ENCODE results near the gene OR51F1. TPM values are rescaled to one million over a fixed set of nuclear protein-coding genes. Genes with fewer than 3 reads are reported as not detected.
"Not testable (repeated sequence)": the region's sequence is repeated elsewhere in the genome, so short reads cannot be mapped to it uniquely, and the experiment has no call there.

Gene OR51F1
- total and polyA plus RNA-seq, 2 donors (not counting 1 experiment from before 2014, with no cell fraction given) = not detected

DNA sequence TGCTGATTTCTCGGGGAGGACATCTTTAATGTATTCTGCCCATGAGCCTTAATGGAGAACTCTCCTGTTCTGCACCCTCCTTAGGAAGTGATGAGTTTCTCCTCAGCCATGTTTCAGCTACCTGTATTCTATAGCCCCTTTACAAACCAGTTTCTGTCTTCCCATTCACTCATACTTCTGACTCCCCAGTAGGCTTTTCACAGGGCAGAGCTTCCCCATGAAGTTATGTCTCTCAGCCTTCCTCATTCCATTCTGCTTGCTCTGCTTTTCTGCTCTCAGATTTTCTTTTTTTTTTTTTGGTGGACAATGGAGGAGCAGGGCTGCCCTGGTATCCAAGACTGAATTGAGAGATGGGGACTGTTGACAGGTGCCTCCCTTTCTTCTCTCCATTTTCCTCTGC lies 38.7 kb upstream of the OR51F1 start:
- POLR2A ChIA-PET = no interaction called here
- no peaks in the 10 kb centered on the region for H3K79me2 ChIP-seq (ENCODE audit: control insufficient read depth, insufficient read depth, low read length)
- H3K9ac ChIP-seq (ENCODE audit: low read length) = no peak overlapping the region
- H4K20me1 ChIP-seq (ENCODE audit: control insufficient read depth, insufficient read depth, low read length, poor library complexity, severe bottlenecking) = no peaks in the 10 kb centered on the region
- intact Hi-C loops (cut with micrococcal nuclease) = no loop called here
- no peak overlapping the region for H3K4me2 ChIP-seq (replicated peaks; ENCODE audit: low read depth, low read length, poor library complexity, severe bottlenecking)
- H2AFZ ChIP-seq (ENCODE audit: insufficient read depth, low read depth, low read length, poor library complexity, severe bottlenecking) = no peak overlapping the region
- H3K4me3 Mint-ChIP-seq = no peak overlapping the region
- no peak overlapping the region for H3K27ac ChIP-seq (ENCODE audit: low read length in 2 of 2)
- no peaks in the 10 kb centered on the region for H3K4me1 ChIP-seq (ENCODE audit: control insufficient read depth in 2 of 2, insufficient read depth in 2 of 2, low read length in 2 of 2)
- H3K27me3 ChIP-seq (replicated peaks in 1 of 4; ENCODE audit: control extremely low read depth in 1 of 4, control insufficient read depth in 3 of 4, insufficient read depth in 4 of 4, low read length in 3 of 4) = no peaks in the 10 kb centered on the region
- DNase-seq (no peak), ATAC-seq (ENCODE audit: low read depth) (no peak)
- CTCF ChIA-PET = no interaction called here
- no peaks in the 10 kb centered on the region for H3K9me3 ChIP-seq (ENCODE audit: control extremely low read depth in 1 of 3, control insufficient read depth in 2 of 3, insufficient read depth in 1 of 3, low read length in 2 of 3)
- H3K4me1 Mint-ChIP-seq = no peaks in the 10 kb centered on the region
- no peaks in the 10 kb centered on the region for H3K36me3 ChIP-seq (replicated peaks in 1 of 2; ENCODE audit: control extremely low read depth in 1 of 2, control insufficient read depth in 1 of 2, extremely low read depth in 1 of 2, insufficient read depth in 2 of 2, low read length in 1 of 2)
- H3K27ac Mint-ChIP-seq = no peak overlapping the region
- TF ChIP-seq EZH2 (IDR thresholded peaks at IDR 0.05; ENCODE audit: borderline replicate concordance, insufficient read depth, low read depth, low read length, poor library complexity, severe bottlenecking) = no peak
- TF ChIP-seq, protein P1, sequence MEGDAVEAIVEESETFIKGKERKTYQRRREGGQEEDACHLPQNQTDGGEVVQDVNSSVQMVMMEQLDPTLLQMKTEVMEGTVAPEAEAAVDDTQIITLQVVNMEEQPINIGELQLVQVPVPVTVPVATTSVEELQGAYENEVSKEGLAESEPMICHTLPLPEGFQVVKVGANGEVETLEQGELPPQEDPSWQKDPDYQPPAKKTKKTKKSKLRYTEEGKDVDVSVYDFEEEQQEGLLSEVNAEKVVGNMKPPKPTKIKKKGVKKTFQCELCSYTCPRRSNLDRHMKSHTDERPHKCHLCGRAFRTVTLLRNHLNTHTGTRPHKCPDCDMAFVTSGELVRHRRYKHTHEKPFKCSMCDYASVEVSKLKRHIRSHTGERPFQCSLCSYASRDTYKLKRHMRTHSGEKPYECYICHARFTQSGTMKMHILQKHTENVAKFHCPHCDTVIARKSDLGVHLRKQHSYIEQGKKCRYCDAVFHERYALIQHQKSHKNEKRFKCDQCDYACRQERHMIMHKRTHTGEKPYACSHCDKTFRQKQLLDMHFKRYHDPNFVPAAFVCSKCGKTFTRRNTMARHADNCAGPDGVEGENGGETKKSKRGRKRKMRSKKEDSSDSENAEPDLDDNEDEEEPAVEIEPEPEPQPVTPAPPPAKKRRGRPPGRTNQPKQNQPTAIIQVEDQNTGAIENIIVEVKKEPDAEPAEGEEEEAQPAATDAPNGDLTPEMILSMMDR (IDR thresholded peaks at IDR 0.05) = no peak
- peaks cover 5% of the 10 kb centered on the region for H3K27me3 Mint-ChIP-seq
- 100% methylated on average over 1 of the region's 1 CpG for WGBS (ENCODE audit: insufficient coverage)
- H3K9me3 Mint-ChIP-seq (ENCODE audit: insufficient read depth) = peaks cover 2% of the 10 kb centered on the region
- H3K4me3 ChIP-seq (ENCODE audit: control extremely low read depth in 1 of 5, extremely low read depth in 1 of 5, insufficient read depth in 1 of 5, low read depth in 2 of 5, low read length in 4 of 5) = no peak overlapping the region

DNA sequence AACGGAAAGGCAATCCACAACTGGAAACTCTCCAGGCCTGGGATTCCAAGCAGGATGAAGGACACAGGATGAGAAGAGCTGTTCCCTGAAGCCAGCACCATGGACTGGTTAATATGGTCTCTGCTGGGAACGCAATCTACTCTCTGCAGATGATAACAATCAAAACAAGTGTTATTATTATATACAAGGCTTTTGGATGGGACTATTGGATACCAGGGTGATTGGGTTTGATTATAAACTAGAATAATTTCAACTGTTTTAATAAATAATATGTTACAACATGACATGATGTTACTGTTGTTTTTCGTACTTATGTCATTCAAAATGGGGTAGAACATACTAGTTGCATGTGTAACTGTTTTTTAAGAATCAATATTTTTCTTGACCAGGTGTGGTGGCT lies 34.5 kb upstream of the OR51F1 start, which contains the start of gene OR52R1:
Gene OR52R1, minus strand, starts transcription at position 101 of the 400 bp plus-strand sequence. Its CDS starts 0 bp downstream, at position 101.
- POLR2A ChIA-PET = no interaction called here
- 100% methylated on average over 1 of the region's 3 CpGs for WGBS (ENCODE audit: insufficient coverage)

DNA sequence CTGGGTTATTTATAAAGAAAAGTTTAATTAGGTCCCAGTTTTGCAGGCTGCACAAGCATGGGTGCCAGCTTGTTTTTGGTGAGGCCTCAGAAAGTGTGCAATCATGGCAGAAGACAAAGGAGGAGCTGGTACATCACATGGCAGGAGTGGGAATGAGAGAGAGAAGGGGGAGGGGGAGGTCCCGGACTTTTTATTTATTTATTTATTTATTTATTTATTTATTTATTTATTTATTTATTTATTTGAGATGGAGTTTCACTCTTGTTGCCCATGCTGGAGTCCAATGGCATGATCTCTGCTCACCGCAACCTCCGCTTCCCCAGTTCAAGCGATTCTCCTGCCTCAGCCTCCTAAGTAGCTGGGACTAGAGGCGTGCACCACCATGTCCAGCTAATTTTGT lies 31.6 kb upstream of the OR51F1 start:
- H3K36me3 ChIP-seq (replicated peaks in 1 of 2; ENCODE audit: control extremely low read depth in 1 of 2, control insufficient read depth in 1 of 2, extremely low read depth in 1 of 2, insufficient read depth in 2 of 2, low read length in 1 of 2); H2AFZ ChIP-seq (ENCODE audit: insufficient read depth, low read depth, low read length, poor library complexity, severe bottlenecking); H3K27me3 ChIP-seq (replicated peaks in 1 of 4; ENCODE audit: control extremely low read depth in 1 of 4, control insufficient read depth in 3 of 4, insufficient read depth in 4 of 4, low read length in 3 of 4); ATAC-seq (ENCODE audit: low read depth); H3K4me3 Mint-ChIP-seq; H3K9me3 ChIP-seq (ENCODE audit: control extremely low read depth in 1 of 3, control insufficient read depth in 2 of 3, insufficient read depth in 1 of 3, low read length in 2 of 3); POLR2A ChIA-PET; H3K27ac ChIP-seq (ENCODE audit: low read length in 2 of 2); H3K4me3 ChIP-seq (ENCODE audit: control extremely low read depth in 1 of 5, extremely low read depth in 1 of 5, insufficient read depth in 1 of 5, low read depth in 2 of 5, low read length in 4 of 5); DNase-seq; H3K4me1 ChIP-seq (ENCODE audit: control insufficient read depth in 2 of 2, insufficient read depth in 2 of 2, low read length in 2 of 2); intact Hi-C loops (cut with micrococcal nuclease); H3K79me2 ChIP-seq (ENCODE audit: control insufficient read depth, insufficient read depth, low read length); H3K27ac Mint-ChIP-seq; H3K9me3 Mint-ChIP-seq (ENCODE audit: insufficient read depth); H3K9ac ChIP-seq (ENCODE audit: low read length); H4K20me1 ChIP-seq (ENCODE audit: control insufficient read depth, insufficient read depth, low read length, poor library complexity, severe bottlenecking); H3K4me1 Mint-ChIP-seq; CTCF ChIA-PET; H3K4me2 ChIP-seq (replicated peaks; ENCODE audit: low read depth, low read length, poor library complexity, severe bottlenecking); H3K27me3 Mint-ChIP-seq: not testable (repeated sequence)
- WGBS (ENCODE audit: insufficient coverage) = 100% methylated on average over 4 of the region's 5 CpGs

More for the DNA sequence above, 34.5 kb upstream of the OR51F1 start, which contains the start of gene OR52R1:
- Histone ChIP-seq H3K9ac (ENCODE audit: low read length) (no peak within 1 kb of the TSS), H4K20me1 (ENCODE audit: control insufficient read depth, insufficient read depth, low read length, poor library complexity, severe bottlenecking) (no peaks in the 10 kb centered on the region), H2AFZ (ENCODE audit: insufficient read depth, low read depth, low read length, poor library complexity, severe bottlenecking) (no peak within 1 kb of the TSS), H3K4me2 (replicated peaks; ENCODE audit: low read depth, low read length, poor library complexity, severe bottlenecking) (no peak within 1 kb of the TSS), H3K27ac (ENCODE audit: low read length in 2 of 2) (no peak within 1 kb of the TSS), H3K36me3 (replicated peaks in 1 of 2; ENCODE audit: control extremely low read depth in 1 of 2, control insufficient read depth in 1 of 2, extremely low read depth in 1 of 2, insufficient read depth in 2 of 2, low read length in 1 of 2) (no peaks in the 10 kb centered on the region), H3K9me3 (ENCODE audit: control extremely low read depth in 1 of 3, control insufficient read depth in 2 of 3, insufficient read depth in 1 of 3, low read length in 2 of 3) (no peaks in the 10 kb centered on the region), H3K27me3 (replicated peaks in 1 of 4; ENCODE audit: control extremely low read depth in 1 of 4, control insufficient read depth in 3 of 4, insufficient read depth in 4 of 4, low read length in 3 of 4) (no peaks in the 10 kb centered on the region), H3K4me3 (ENCODE audit: control extremely low read depth in 1 of 5, extremely low read depth in 1 of 5, insufficient read depth in 1 of 5, low read depth in 2 of 5, low read length in 4 of 5) (no peak within 1 kb of the TSS), H3K79me2 (ENCODE audit: control insufficient read depth, insufficient read depth, low read length) (no peaks in the 10 kb centered on the region), H3K4me1 (ENCODE audit: control insufficient read depth in 2 of 2, insufficient read depth in 2 of 2, low read length in 2 of 2) (no peaks in the 10 kb centered on the region)
- H3K9me3 Mint-ChIP-seq (ENCODE audit: insufficient read depth) = peaks cover 2% of the 10 kb centered on the region
- no peak for ATAC-seq (ENCODE audit: low read depth)
- H3K27me3 Mint-ChIP-seq = peaks cover 3% of the 10 kb centered on the region
- H3K4me1 Mint-ChIP-seq = no peaks in the 10 kb centered on the region
- DNase-seq = no peak
- no peak for TF ChIP-seq EZH2 (IDR thresholded peaks at IDR 0.05; ENCODE audit: borderline replicate concordance, insufficient read depth, low read depth, low read length, poor library complexity, severe bottlenecking)
- TF ChIP-seq, protein P1 (IDR thresholded peaks at IDR 0.05) = no peak
- intact Hi-C loops (cut with micrococcal nuclease) = no loop called here
- H3K4me3 Mint-ChIP-seq = no peak within 1 kb of the TSS
- CTCF ChIA-PET = no interaction called here
- no peak within 1 kb of the TSS for H3K27ac Mint-ChIP-seq
